K562 treated with DMSO at 1 percent for 24 hours (cell line): ENCODE results near the gene UGT2B15. TPM values are rescaled to one million over a fixed set of nuclear protein-coding genes. Genes with fewer than 3 reads are reported as not detected.

Experiments
- total RNA-seq: library from RNA; unstranded; fragments of 300-600 nt; gene quantifications from 2 replicates; pipeline ENCODE4 v1.2.3, GENCODE V29; 2022; ENCODE audit warnings: low read depth; ENCODE audit not compliant: insufficient read depth

UGT2B15 gene
- 0.16 TPM in 1 of 2 replicates, not detected in the other for total RNA-seq

GRCh38 chr4:68670479-68670939 is at the start of gene UGT2B15:
TSS of gene UGT2B15 (minus strand) at chr4:68670652. CDS start at chr4:68670618, 34 bp downstream.

Other genes starting within 250 kb of the UGT2B15 start
- gene TMPRSS11E, start 223.2 kb downstream of the UGT2B15 start, total RNA-seq, result not detected in 2 replicates
- gene UGT2B17, start 94.3 kb downstream of the UGT2B15 start, total RNA-seq, result not detected in 2 replicates
- gene UGT2B10, start 145.3 kb upstream of the UGT2B15 start, total RNA-seq, result not detected in 2 replicates